Activated CD8-positive, alpha-beta T cell treated with anti-CD3 and anti-CD28 coated beads, Interleukin-2, amount 10 ng/mL, durations not matched to agents 7 days and 5 days (primary cell): ENCODE data around the gene NR2C2AP. TPM values are rescaled to one million over a fixed set of nuclear protein-coding genes. Genes with fewer than 3 reads are reported as not detected.
A peak's percentile ranks its signal among the peaks of the same experiment; 100 is the strongest.

ENCODE experiments used
- ATAC-seq: fragments of 150-1000 bp; cut with Tn5 transposase; one replicate; pipeline ENCODE4 v1.10.0; 2021; ENCODE audit warnings: moderate library complexity
- CTCF ChIA-PET: fragments of 350-600 bp; sonication (Branson Sonifier 250); formaldehyde crosslinking; loops from one replicate; lab custom pipeline; 2021; ENCODE audit warnings: antibody characterized with exemption; lab: Charles Lee
- POLR2A ChIA-PET: fragments of 350-600 bp; sonication (Branson Sonifier 250); formaldehyde crosslinking; loops from one replicate; lab custom pipeline; 2021; ENCODE audit warnings: antibody characterized with exemption; lab: Charles Lee
- DNase-seq: peaks from one replicate; pipeline ENCODE4 v3.0.0-alpha.2; 2020
- H3K27ac Mint-ChIP-seq: one replicate; pipeline ENCODE4 v1.8.0; 2021; ENCODE audit warnings: mild to moderate bottlenecking, mixed read lengths
- H3K27me3 Mint-ChIP-seq: one replicate; pipeline ENCODE4 v1.8.0; 2021; ENCODE audit warnings: low read depth, mixed read lengths
- H3K36me3 Mint-ChIP-seq: one replicate; pipeline ENCODE4 v1.8.0; 2021; ENCODE audit warnings: low read depth, mixed read lengths
- H3K4me1 Mint-ChIP-seq: one replicate; pipeline ENCODE4 v1.8.0; 2021; ENCODE audit warnings: low read depth, mixed read lengths
- H3K4me3 Mint-ChIP-seq: one replicate; pipeline ENCODE4 v1.8.0; 2021; ENCODE audit warnings: mild to moderate bottlenecking, mixed read lengths
- H3K9me3 Mint-ChIP-seq: one replicate; pipeline ENCODE4 v1.8.0; 2022; ENCODE audit warnings: mixed read lengths; ENCODE audit not compliant: insufficient read depth
- total RNA-seq, 2 experiments: library from RNA; stranded (reverse); gene quantifications; one replicate each; pipeline ENCODE4 v1.2.3, GENCODE V29; 2021

Gene NR2C2AP
- total RNA-seq, 2 experiments from 2014 or later, result 35.6 TPM

DNA sequence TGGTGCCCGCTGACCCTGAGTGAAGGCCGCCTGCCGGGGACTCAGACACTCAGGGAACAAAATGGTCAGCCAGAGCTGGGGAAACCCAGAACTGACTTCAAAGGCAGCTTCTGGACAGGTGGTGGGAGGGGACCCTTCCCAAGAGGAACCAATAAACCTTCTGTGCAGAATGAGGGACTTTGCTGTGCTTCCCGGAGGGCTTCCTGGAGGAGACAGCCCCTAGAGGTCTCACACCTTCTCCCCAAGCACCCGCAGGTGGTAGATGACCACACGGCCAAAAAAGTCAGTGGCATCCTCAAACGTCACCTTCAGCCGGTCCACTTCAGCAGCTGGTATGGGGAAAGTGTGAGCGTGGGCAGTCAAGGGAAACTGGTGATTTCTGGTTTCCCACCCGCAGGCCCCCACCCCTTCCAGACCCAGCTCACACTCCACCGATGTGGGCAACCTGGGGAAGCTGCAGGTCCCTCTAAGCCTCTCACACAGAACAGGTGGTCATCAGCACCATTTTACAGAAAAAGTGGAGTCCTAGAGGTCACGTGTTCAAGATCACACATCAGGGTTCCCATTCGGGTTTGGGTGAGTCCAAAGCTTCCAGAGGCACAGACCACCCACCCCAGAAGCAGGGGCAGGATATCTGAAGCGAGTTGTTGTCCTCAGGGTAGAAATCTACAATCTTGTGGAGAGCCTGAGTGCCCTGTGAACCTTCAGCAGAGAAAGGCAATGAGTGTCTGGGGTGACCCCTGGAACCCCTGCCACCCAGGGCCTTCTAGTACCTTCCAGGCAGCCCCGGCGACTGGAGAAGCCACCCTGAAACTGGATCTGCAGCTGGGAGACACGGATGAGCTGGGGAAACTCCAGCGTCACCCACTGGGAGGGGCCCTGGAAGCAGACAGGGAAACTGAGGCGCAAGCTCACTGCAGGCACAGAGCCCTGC is 1.2 kb downstream of the NR2C2AP start:
- Mint-ChIP-seq H3K27me3 (peaks cover 3% of the 10 kb centered on the region), H3K4me3 (peak overlapping the region; percentile 95), H3K4me1 (peaks cover 36% of the 10 kb centered on the region), H3K36me3 (peaks cover 35% of the 10 kb centered on the region), H3K9me3 (no peaks in the 10 kb centered on the region), H3K27ac (peak overlapping the region; percentile 89)
- ATAC-seq (no peak), DNase-seq (no peak)
- ChIA-PET POLR2A (interaction anchor here (0.6 to 3.9 kb wide), 2 partner anchors 9 to 892 kb away, joined by 4 to 55 read pairs; partner anchors contain the start of genes BORCS8 and RFXANK), CTCF (interaction anchor here (1.6 kb wide), 2 partner anchors 9 to 27 kb away, joined by 4 to 8 read pairs; no protein-coding TSS in a partner anchor)

DNA sequence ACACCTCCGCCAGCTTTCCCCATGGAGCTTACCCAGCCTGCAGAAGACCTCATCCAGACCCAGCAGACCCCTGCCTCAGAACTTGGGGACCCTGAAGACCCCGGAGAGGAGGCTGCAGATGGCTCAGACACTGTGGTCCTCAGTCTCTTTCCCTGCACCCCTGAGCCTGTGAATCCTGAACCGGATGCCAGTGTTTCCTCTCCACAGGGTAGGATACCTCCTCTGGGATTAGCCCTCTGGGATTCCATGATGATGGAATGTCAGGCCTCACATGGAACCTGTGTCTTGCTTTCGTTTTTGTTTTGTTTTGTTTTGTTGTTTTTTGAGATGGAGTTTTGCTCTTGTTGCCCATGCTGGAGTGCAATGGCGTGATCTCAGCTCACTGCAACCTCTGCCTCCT is 9.3 kb downstream of the NR2C2AP start:
- ChIA-PET CTCF (interaction anchor here (2.1 kb wide), 1 partner anchor 9 kb away, joined by 8 read pairs; the partner anchor contains the start of gene NR2C2AP), POLR2A (interaction anchor here (3.2 kb wide), 1 partner anchor 8 kb away, joined by 55 read pairs; the partner anchor contains the start of gene NR2C2AP)
- H3K9me3 Mint-ChIP-seq, result no peaks in the 10 kb centered on the region
- H3K4me3 Mint-ChIP-seq, result peak overlapping the region; percentile 87
- H3K27me3 Mint-ChIP-seq, result no peaks in the 10 kb centered on the region
- peaks cover 36% of the 10 kb centered on the region for H3K4me1 Mint-ChIP-seq
- H3K36me3 Mint-ChIP-seq, result peaks cover 31% of the 10 kb centered on the region
- H3K27ac Mint-ChIP-seq, result peak overlapping the region; percentile 78
- DNase-seq, result no peak
- ATAC-seq, result no peak

DNA sequence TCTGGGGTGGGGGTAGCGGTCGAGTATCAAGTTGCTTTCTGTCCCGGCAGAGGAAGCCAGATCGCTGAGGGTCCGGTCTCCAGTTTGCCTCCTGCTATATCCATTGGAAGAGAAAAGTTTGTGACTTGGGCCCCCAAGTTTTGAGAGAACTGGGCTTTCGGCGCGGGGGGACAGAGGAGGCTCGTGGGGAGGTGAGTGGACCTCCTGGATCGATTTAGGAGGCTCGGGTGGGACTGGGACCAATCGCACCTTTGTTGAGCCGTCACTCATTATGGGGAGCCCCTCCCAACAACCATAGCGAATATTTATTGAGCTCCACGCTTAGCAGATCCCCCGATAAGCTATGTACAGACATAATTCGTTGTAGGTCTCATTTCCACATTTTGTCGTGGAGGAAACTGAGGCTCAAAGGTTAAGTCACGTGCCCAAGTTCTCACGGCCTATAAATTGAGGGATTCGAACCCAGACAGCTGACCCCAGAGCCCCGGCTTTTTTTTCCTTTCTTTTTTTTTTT is 10.2 kb downstream of the NR2C2AP start:
- no peaks in the 10 kb centered on the region for H3K9me3 Mint-ChIP-seq
- peaks cover 29% of the 10 kb centered on the region for H3K36me3 Mint-ChIP-seq
- peaks cover 36% of the 10 kb centered on the region for H3K4me1 Mint-ChIP-seq
- ChIA-PET POLR2A (interaction anchor here (1.4 to 3.2 kb wide), 3 partner anchors 9 to 273 kb away, joined by 4 to 55 read pairs (median 4); partner anchors contain the start of genes COPE, DDX49 and NR2C2AP), CTCF (interaction anchor here (0.7 to 2.1 kb wide), 5 partner anchors 10 to 298 kb away, joined by 3 to 8 read pairs (median 4); partner anchors contain the start of gene NR2C2AP)
- H3K27me3 Mint-ChIP-seq, result no peaks in the 10 kb centered on the region
- H3K27ac Mint-ChIP-seq, result peak overlapping the region; percentile 99
- H3K4me3 Mint-ChIP-seq, result peak overlapping the region; percentile 87
- no peak for DNase-seq
- peak; percentile 17 for ATAC-seq

DNA sequence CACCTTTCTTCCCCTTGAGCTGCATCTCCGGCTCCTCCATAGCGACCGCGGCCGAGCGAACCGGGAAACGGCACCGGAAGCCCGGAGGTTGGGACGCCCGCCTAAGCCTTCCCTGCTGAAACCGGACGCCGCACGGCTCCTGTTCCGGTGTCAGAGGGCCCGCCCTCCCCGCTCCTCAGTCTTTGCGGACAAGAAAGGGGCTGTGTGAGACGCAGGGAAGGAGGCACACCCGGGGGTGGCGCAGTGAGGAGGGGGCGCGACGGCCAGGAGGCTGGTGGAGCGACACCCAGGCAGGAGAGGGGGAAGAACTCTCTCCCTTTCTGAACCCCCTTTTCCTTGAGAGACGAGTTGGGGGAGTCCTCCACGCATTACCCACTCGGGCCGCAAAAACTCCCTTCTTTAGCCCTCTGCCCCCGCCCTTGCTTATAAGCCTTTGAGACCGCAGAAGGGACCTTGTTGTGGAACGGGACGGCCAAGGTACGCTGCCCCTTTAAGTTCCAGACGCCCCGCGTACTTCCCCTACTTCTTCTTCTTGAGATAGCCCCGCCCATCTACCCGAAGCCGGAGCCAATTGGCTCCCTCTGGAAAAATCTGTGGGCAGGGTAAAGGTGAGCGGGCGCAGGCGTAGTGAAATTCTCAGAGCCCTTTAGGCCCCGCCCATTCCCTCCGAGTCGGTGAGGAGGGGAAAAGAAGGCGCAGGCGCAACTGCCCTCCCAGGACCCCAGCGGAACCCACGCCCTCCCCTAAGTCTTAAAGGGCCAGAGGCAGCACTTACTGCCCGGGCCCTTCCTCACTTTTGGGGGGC is 10.9 kb downstream of the NR2C2AP start, which contains the start of the genes BORCS8 and RFXANK:
Gene BORCS8 (minus strand): TSS at position 75 of the 805 bp plus-strand sequence. CDS start 35 bp downstream, at position 40.
Gene RFXANK (plus strand): TSS at position 181 of the 805 bp plus-strand sequence. CDS start 1,689 bp downstream, outside the sequence.
- Mint-ChIP-seq H3K27me3 (no peaks in the 10 kb centered on the region), H3K4me3 (peak within 1 kb of the TSS; percentile 87), H3K4me1 (peaks cover 36% of the 10 kb centered on the region), H3K9me3 (no peaks in the 10 kb centered on the region), H3K27ac (peak within 1 kb of the TSS; percentile 99), H3K36me3 (peaks cover 25% of the 10 kb centered on the region)
- DNase-seq (peak; percentile 100), ATAC-seq (peak; percentile 91)
- ChIA-PET CTCF (interaction anchor here (1.0 to 2.1 kb wide), 6 partner anchors 11 to 299 kb away, joined by 4 to 8 read pairs (median 4); partner anchors contain the start of gene NR2C2AP), POLR2A (interaction anchor here (0.7 to 3.2 kb wide), 6 partner anchors 10 to 1445 kb away, joined by 3 to 55 read pairs (median 4); partner anchors contain the start of genes COPE, DDX49 and NR2C2AP)

DNA sequence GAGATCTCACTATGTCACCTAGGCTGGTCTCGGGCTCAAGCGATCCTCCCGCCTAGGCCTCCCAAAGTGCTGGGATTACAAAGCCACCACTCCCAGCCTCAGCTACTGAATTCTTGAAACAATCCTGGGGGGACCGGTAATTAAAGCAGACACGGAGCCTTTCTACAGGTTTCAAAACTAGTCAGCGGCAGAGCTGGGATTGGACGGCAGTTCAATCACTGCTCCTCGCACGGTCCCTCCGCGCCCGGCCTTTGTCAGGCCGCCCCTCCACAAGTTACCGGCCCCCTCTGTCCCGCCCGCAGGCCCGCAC is 11.5 kb downstream of the NR2C2AP start:
- Mint-ChIP-seq H3K27me3 (no peaks in the 10 kb centered on the region), H3K4me1 (peaks cover 39% of the 10 kb centered on the region), H3K27ac (peak overlapping the region; percentile 99), H3K36me3 (peaks cover 27% of the 10 kb centered on the region), H3K9me3 (no peaks in the 10 kb centered on the region), H3K4me3 (peak overlapping the region; percentile 87)
- no peak for ATAC-seq
- DNase-seq, result no peak
- ChIA-PET CTCF (interaction anchor here (0.7 to 1.6 kb wide), 5 partner anchors 17 to 639 kb away, joined by 3 to 8 read pairs (median 4); no protein-coding TSS in a partner anchor), POLR2A (interaction anchor here (0.7 to 3.2 kb wide), 5 partner anchors 10 to 1444 kb away, joined by 3 to 55 read pairs (median 3); partner anchors contain the start of genes COPE, DDX49 and NR2C2AP)

DNA sequence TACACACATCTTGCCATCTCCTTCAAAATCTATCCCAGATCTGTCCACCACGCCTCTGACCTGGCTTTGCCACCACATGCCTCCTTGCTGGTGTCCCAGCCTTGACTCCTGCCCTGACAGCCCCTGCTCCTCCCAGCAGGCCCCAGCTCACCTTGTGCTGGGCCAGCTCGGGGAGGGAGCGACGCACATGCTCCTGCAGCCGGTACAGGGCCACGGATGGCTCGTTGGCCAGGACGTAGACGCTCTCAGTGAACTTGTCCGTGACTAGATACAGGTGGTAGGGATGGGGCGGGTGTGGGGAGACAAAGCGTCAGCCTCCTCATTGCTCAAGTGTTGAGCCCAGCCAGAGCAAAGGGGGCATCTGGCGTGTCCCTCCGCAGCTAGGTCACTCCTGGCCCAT is 16.5 kb downstream of the NR2C2AP start:
- Mint-ChIP-seq H3K36me3 (peaks cover 39% of the 10 kb centered on the region), H3K4me1 (peaks cover 29% of the 10 kb centered on the region), H3K27me3 (no peaks in the 10 kb centered on the region), H3K27ac (no peak overlapping the region), H3K9me3 (no peaks in the 10 kb centered on the region), H3K4me3 (no peak overlapping the region)
- no peak for ATAC-seq
- ChIA-PET CTCF (interaction anchor here (1.6 kb wide), 1 partner anchor 12 kb away, joined by 4 read pairs; no protein-coding TSS in a partner anchor), POLR2A (no interaction called here)
- no peak for DNase-seq

DNA sequence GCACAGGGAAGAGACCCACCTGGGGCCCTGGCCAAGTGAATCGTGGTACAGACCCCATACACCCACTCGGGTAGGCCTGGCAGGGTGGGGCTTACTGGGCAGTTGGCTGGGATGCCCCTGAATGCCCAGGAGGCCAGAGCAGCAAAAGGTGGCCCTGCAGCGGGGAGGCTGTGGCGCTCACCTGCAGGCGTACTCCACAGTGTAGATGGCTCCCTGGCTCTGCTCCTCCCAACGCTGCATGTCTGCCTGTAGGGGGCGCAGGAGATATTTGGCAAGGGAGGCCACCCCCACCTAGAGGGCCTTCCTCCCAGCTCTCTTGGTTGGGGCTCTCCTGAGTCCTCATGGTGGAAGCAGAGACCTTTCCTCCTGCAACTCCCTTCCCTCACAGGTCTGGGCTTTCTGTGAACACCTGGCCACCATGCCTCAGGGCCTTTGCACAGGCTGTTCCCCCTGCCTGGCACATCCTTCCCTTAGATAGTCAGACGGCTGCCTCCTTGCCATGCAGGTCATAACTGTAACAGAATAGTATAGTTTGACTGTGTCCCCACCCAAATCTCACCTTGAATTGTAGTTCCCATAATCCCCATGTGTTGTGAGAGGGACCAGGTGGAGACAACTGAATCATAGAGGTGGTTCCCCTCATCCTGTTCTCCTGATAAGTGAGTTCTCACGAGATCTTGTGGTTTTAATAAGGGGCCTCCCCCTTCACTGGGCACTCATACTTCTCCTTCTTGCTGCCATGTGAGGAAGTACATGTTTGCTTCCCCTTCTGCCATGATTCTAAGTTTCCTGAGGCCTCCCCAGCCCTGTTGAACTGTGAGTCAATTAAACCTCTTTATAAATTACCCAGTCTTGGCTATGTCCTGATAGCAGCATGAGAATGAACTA is 17.1 kb downstream of the NR2C2AP start:
- peaks cover 44% of the 10 kb centered on the region for H3K36me3 Mint-ChIP-seq
- H3K9me3 Mint-ChIP-seq, result no peaks in the 10 kb centered on the region
- DNase-seq, result peak; percentile 75
- H3K27ac Mint-ChIP-seq, result no peak overlapping the region
- ATAC-seq, result peak; percentile 81
- H3K4me3 Mint-ChIP-seq, result no peak overlapping the region
- ChIA-PET CTCF (interaction anchor here (0.5 to 1.6 kb wide), 5 partner anchors 9 to 155 kb away, joined by 3 to 4 read pairs (median 3); partner anchors contain the start of gene NR2C2AP), POLR2A (no interaction called here)
- no peaks in the 10 kb centered on the region for H3K27me3 Mint-ChIP-seq
- H3K4me1 Mint-ChIP-seq, result peaks cover 26% of the 10 kb centered on the region

DNA sequence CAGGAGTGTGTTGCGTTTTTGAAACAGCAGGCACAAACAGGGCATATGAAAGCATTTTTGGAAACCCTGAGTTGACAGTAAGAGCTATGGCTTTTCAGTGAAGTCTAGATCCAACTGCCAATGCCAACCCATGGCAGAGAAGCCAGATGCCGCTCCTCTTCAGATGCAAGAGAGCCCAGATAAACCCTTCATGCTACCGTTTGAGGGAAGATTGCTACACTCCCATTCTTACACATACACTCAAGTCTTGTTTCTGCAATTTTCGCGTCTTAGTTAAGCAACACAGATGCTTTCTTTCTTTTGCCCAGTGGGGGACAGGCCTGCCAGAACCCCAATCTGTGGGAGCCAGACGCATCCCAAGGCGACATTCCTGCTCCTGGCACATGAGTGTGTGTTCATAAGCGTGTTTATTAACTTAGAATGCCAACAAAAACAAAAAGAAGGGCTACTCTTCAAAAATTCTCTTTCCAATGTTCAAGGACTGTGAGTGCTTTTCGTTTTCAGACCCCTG is 21.7 kb downstream of the NR2C2AP start:
- ATAC-seq, result no peak
- POLR2A ChIA-PET, result no interaction called here
- CTCF ChIA-PET, result interaction anchor here (0.9 kb wide), 1 partner anchor 41 kb away, joined by 3 read pairs; no protein-coding TSS in a partner anchor
- DNase-seq, result no peak
- Mint-ChIP-seq H3K9me3 (no peaks in the 10 kb centered on the region), H3K4me3 (no peak overlapping the region), H3K36me3 (peaks cover 39% of the 10 kb centered on the region), H3K27me3 (no peaks in the 10 kb centered on the region), H3K4me1 (peaks cover 5% of the 10 kb centered on the region), H3K27ac (no peak overlapping the region)

DNA sequence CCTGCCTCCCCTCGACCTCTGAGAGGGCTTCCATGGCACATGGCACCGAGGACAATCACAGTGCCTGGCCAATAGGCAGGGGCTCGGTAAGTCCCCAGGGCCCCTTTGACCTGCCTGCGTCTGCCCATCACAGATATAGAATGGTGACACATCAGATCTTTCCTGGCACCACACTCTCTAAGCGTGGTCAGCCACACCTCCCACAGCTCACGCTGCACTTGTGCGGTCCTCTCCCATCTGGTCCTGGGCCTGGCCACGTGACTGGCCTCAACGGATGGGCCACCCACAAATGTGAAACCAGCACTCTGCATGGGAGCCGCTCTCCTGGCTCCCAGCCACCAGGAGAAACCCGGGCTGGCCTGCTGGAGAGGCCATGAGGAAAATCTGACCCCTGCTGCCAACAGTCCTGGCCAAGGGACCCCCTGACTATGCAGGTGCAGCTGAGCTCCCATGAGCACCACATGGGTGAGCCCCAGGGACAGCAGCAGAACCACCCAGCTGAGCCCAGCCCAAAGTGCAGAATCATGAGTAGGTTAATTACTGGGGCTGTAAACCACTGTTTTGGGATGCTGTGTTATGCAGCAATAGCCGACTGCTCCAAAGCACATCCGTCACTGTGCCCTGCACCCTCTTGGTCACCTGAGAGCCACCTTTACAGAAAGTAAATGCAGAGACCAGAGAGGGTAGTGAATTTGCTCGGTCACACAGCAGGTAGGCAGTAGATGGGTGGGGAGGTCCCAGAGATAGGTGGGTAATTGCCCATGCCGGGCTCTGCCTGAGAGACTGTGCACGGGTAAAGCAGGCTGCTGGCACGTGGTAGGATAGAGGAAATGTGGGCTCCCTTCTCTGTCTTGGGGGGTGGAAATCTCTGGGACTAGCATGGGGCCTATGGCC is 23.4 kb downstream of the NR2C2AP start:
- H3K4me1 Mint-ChIP-seq, result no peaks in the 10 kb centered on the region
- H3K27ac Mint-ChIP-seq, result no peak overlapping the region
- ChIA-PET POLR2A (no interaction called here), CTCF (no interaction called here)
- peaks cover 31% of the 10 kb centered on the region for H3K36me3 Mint-ChIP-seq
- H3K27me3 Mint-ChIP-seq, result no peaks in the 10 kb centered on the region
- H3K9me3 Mint-ChIP-seq, result no peaks in the 10 kb centered on the region
- no peak overlapping the region for H3K4me3 Mint-ChIP-seq
- no peak for DNase-seq
- no peak for ATAC-seq
